ENCODE measurements around the gene GRIP2.

The GRIP2 gene

DNA sequence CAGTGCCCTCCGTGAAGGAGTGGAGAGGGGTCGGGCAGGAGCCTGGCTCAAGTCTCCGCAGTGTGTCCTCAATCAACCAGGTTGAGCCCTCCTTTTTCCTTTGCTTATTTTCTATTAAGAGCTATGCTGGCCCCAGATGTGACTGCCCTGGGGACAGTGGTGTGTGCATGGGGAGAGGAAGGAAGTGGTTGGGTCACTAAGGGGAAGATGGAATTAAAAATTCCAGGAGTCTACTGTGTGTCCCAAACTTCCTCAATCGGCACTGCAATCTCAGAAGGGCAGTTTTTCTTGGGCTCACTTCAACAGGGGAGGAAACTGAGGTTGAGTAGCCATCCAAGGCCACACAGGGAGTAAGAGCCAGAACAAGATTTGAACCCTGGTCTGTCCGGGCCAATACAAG lies 13.7 kb upstream of the GRIP2 start:
- no peak for ATAC-seq

DNA sequence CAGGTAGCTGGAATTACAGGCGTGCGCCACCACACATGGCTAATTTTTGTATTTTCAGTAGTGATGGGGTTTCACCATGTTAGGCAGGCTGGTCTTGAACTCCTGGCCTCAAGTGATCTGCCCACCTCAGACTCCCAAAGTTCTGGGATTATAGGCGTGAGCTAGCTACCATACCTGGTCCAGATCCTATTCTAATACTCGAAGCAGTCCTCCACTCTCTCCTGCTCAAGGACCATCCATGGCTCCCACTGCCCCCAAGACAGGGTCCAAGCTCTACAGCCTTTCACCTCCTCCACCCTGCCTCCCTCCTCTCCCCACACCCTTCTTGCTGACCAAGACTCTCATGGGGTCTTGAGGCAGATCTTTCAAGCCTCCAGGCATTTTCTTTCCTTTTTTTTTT lies 12.6 kb upstream of the GRIP2 start:
- TF ChIP-seq ZFP3 (CRISPR knock-in tag; IDR thresholded peaks at IDR 0.05) (no peak), BACH2 (CRISPR knock-in tag; IDR thresholded peaks at IDR 0.05; ENCODE audit: borderline replicate concordance) (no peak), ZFP30 (CRISPR knock-in tag; IDR thresholded peaks at IDR 0.05) (no peak), CSDC2 (CRISPR knock-in tag; IDR thresholded peaks at IDR 0.05) (no peak), ISL1 (CRISPR knock-in tag; IDR thresholded peaks at IDR 0.05) (no peak), TOX (CRISPR knock-in tag; IDR thresholded peaks at IDR 0.05; ENCODE audit: borderline replicate concordance) (no peak), ZNF8 (CRISPR knock-in tag; IDR thresholded peaks at IDR 0.05) (no peak), ESRRG (CRISPR knock-in tag; IDR thresholded peaks at IDR 0.05) (no peak), ZC3H10 (CRISPR knock-in tag; IDR thresholded peaks at IDR 0.05) (no peak), ZNF70 (CRISPR knock-in tag; IDR thresholded peaks at IDR 0.05) (no peak)
- TF ChIP-seq, protein P1, sequence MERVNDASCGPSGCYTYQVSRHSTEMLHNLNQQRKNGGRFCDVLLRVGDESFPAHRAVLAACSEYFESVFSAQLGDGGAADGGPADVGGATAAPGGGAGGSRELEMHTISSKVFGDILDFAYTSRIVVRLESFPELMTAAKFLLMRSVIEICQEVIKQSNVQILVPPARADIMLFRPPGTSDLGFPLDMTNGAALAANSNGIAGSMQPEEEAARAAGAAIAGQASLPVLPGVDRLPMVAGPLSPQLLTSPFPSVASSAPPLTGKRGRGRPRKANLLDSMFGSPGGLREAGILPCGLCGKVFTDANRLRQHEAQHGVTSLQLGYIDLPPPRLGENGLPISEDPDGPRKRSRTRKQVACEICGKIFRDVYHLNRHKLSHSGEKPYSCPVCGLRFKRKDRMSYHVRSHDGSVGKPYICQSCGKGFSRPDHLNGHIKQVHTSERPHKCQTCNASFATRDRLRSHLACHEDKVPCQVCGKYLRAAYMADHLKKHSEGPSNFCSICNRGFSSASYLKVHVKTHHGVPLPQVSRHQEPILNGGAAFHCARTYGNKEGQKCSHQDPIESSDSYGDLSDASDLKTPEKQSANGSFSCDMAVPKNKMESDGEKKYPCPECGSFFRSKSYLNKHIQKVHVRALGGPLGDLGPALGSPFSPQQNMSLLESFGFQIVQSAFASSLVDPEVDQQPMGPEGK (CRISPR knock-in tag; IDR thresholded peaks at IDR 0.05; ENCODE audit: borderline replicate concordance), result no peak
- TF ChIP-seq, protein P2, sequence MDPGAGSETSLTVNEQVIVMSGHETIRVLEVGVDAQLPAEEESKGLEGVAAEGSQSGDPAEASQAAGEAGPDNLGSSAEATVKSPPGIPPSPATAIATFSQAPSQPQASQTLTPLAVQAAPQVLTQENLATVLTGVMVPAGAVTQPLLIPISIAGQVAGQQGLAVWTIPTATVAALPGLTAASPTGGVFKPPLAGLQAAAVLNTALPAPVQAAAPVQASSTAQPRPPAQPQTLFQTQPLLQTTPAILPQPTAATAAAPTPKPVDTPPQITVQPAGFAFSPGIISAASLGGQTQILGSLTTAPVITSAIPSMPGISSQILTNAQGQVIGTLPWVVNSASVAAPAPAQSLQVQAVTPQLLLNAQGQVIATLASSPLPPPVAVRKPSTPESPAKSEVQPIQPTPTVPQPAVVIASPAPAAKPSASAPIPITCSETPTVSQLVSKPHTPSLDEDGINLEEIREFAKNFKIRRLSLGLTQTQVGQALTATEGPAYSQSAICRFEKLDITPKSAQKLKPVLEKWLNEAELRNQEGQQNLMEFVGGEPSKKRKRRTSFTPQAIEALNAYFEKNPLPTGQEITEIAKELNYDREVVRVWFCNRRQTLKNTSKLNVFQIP (CRISPR knock-in tag; IDR thresholded peaks at IDR 0.05; ENCODE audit: borderline replicate concordance, low read depth), result no peak
- TF ChIP-seq, protein P3, sequence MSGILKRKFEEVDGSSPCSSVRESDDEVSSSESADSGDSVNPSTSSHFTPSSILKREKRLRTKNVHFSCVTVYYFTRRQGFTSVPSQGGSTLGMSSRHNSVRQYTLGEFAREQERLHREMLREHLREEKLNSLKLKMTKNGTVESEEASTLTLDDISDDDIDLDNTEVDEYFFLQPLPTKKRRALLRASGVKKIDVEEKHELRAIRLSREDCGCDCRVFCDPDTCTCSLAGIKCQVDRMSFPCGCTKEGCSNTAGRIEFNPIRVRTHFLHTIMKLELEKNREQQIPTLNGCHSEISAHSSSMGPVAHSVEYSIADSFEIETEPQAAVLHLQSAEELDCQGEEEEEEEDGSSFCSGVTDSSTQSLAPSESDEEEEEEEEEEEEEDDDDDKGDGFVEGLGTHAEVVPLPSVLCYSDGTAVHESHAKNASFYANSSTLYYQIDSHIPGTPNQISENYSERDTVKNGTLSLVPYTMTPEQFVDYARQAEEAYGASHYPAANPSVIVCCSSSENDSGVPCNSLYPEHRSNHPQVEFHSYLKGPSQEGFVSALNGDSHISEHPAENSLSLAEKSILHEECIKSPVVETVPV (CRISPR knock-in tag; IDR thresholded peaks at IDR 0.05), result no peak
- no peak for ATAC-seq

More for the DNA sequence above, 13.7 kb upstream of the GRIP2 start:
- TF ChIP-seq, protein P1 (CRISPR knock-in tag; IDR thresholded peaks at IDR 0.05; ENCODE audit: borderline replicate concordance), result no peak

DNA sequence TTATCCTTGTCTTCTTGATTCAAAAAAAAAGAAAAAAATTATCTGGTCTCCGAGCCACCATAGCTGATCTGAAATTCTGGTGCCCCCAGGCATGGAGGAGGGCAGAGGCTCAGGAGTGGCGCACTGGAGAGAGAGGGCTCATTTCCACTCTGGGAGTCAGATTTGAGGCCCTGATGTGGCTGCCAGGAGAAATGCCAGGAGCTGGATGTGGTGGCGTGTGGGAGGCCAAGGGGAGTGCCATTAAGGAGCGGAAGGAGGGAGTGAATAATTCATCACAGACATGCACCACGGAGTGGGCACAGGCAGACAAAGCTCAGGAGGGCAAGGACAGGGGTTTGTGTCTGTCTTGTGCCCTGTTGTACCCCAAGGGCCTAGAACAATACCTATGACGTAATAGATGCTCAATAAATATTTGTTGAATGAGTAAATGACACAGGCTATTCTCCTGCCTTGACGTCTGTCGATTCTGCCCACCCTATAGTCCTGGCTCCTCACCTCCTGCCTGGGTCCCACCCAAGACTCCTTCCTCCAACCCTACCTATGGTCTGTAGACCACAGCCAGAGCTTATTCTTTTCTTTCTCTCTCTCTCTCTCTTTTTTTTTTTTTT lies 12.0 kb upstream of the GRIP2 start:
- TF ChIP-seq ZNF565 (CRISPR knock-in tag; conservative IDR thresholded peaks at IDR 0.05; ENCODE audit: low read depth), result no peak
- no peak for TF ChIP-seq OSR1 (CRISPR knock-in tag; IDR thresholded peaks at IDR 0.05)
- no peak for TF ChIP-seq RARB (CRISPR knock-in tag; IDR thresholded peaks at IDR 0.05)
- TF ChIP-seq GLIS3 (CRISPR knock-in tag; IDR thresholded peaks at IDR 0.05), result no peak
- TF ChIP-seq, protein P1 (CRISPR knock-in tag; IDR thresholded peaks at IDR 0.05; ENCODE audit: borderline replicate concordance), result no peak
- TF ChIP-seq TOX (CRISPR knock-in tag; IDR thresholded peaks at IDR 0.05; ENCODE audit: borderline replicate concordance), result no peak
- TF ChIP-seq BACH2 (CRISPR knock-in tag; IDR thresholded peaks at IDR 0.05; ENCODE audit: borderline replicate concordance), result no peak
- no peak for ATAC-seq

DNA sequence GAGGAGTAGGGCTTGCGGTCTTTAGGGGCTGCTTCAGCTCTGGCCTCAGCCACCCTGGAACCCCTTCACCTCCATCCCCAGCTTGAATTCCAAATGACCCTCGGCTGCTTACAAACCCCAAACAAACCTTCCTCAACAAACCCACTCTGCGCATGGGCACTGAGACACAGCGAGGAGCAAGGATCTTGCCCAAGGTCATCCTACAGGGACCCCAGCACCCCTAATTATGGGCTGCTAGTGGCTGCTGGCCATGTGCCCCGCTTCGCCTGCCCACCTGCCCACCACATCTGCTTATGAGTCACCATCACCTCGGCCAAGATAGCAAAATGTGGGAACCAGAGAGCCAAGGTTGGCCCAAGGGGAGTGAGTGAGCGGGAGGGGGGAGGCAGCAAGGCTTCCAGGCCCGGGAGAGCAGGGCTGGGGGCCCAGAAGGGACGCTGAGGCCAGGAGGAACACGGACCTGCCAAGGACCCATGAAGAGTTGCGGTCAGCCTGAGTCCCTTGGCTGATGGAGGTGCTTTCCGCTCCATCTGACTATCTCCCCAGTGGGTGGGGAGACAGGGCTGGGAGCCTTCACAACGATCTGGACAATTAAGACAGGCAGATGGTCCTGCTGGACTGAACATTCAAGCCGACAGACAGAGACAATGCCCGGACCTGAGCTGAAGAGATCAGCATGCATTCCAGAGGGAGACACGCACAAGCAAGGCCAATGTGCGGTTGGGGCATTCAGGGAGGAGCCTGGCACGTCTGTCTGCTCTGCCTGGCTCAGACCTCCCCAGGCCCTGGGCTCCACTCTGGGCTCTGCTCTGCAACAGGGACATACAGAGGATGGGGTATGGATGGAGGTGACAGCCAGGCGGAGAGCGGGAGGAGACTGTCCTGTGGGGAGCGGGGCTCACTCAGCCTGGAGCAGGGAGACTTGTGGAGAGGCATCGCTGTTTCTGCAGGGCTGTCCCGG lies 10.8 kb upstream of the GRIP2 start:
- TF ChIP-seq RARB (CRISPR knock-in tag; IDR thresholded peaks at IDR 0.05), result no peak
- TF ChIP-seq, protein P3 (CRISPR knock-in tag; IDR thresholded peaks at IDR 0.05), result no peak
- ATAC-seq, result peak; percentile 13; the same call in 1 of the 3 replicates
